Fibroblast of mammary gland (primary cell): ENCODE results near the gene TAF3.

Experiments used
- DNase-seq: peaks from one replicate; pipeline ENCODE4 v3.0.0-alpha.2; 2010; ENCODE audit warnings: low read depth
- H3K4me3 ChIP-seq: 2 replicates; pipeline ENCODE4 v1.5.1; 2011; ENCODE audit warnings: low read depth, mild to moderate bottlenecking, low read length, moderate library complexity; ENCODE audit not compliant: control insufficient read depth
- TF ChIP-seq, protein P1 (sequence below): conservative IDR thresholded peaks from 2 replicates; pipeline ENCODE4 v1.5.1; 2011; ENCODE audit warnings: low read depth, low read length, inconsistent platforms; ENCODE audit not compliant: control insufficient read depth, insufficient read depth

The TAF3 gene

DNA sequence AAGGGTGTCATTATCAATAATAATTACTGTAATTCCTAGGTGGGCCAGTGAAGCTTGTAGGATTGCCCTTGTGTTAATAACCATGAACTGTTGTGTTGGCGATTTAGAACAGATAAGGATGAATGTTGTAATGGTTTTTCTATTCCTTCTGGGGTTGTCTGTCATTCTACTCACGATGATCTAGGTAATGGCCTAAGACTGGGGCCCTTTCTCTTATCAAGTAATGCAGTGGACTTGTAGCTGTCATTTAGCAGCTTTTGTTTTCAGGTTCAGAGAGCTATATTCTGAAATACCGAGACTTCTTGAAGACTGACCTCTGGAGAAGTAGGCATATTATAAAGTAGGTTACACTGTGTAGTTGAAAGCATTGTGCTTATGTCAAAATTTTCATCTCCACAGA is 110.2 kb downstream of the TAF3 start:
- no peak for DNase-seq
- H3K4me3 ChIP-seq: no peak overlapping the region
- TF ChIP-seq, protein P1, sequence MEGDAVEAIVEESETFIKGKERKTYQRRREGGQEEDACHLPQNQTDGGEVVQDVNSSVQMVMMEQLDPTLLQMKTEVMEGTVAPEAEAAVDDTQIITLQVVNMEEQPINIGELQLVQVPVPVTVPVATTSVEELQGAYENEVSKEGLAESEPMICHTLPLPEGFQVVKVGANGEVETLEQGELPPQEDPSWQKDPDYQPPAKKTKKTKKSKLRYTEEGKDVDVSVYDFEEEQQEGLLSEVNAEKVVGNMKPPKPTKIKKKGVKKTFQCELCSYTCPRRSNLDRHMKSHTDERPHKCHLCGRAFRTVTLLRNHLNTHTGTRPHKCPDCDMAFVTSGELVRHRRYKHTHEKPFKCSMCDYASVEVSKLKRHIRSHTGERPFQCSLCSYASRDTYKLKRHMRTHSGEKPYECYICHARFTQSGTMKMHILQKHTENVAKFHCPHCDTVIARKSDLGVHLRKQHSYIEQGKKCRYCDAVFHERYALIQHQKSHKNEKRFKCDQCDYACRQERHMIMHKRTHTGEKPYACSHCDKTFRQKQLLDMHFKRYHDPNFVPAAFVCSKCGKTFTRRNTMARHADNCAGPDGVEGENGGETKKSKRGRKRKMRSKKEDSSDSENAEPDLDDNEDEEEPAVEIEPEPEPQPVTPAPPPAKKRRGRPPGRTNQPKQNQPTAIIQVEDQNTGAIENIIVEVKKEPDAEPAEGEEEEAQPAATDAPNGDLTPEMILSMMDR: no peak

- TF ChIP-seq, protein P1: no peak
- DNase-seq: no peak
- H3K4me3 ChIP-seq: no peak overlapping the region
Observed at GRCh38 chr10:7932301-7933036, 114.2 kb downstream of the TAF3 start.

DNA sequence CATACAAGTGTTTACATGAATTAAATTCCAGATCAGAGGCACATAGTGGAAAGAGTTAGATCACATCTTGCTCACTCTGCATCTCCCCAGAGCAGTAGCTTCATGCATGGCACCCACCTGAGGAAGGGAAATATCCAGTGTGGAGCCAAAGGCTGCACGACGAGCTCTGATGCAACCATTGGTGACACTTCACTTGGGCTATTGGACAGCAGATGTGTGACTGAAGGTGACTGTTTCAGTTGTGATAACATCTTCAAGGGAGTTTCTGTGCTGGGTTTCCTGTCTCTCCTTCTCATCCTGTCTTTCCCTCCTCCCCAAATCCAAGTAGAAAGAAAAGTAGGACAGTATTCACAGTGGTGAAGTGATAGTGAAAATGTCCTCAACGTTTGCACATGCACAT is 115.0 kb downstream of the TAF3 start:
- TF ChIP-seq, protein P1: no peak
- DNase-seq: no peak
- H3K4me3 ChIP-seq: no peak overlapping the region

DNA sequence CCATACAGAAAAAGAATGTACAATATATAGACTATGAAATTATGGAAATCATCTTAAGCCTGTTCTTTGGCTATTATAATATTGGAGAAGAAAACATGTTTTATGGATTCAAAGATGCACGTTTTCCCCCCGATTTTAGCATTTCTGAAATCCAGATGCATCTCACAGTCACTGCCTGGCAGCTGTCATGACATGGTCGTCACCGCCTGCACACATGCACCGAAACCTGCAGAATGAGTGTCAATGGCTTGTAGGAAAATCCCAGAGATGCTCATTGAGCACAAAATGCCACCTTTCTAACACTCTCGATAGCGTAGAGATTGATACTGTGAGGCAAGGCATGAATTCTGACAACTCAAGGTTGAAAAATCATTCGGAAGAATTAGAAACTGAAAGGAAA is 115.5 kb downstream of the TAF3 start:
- no peak for DNase-seq
- no peak overlapping the region for H3K4me3 ChIP-seq
- TF ChIP-seq, protein P1: no peak

DNA sequence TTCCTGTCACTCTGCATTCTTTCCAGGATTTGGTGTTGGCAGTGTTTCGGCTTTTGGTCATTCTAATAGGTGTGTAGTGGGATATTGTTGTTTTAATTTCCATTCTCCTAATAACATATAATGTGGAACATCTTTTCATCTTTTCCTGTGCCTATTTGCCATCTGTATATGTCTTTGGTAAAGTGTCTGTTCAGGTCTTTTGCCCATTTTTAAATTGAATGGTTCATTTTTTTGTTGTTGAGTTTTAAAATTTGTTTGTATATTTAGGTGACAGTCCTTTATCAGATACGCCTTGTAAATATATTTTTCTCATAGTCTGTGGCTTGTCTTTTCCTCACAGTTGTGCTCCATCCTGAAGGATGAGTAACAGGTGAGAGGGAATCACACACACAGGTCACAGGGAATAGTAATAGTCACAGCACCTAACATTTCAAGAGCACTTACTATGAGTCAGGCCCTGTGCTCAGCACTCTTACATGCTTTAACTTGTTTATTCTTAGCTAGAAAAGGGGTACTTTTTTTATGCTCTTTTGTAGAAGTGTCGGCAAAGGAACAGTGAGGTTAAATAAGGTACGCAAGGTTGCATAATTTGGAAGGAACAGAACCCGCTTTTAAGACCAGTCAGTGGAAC is 119.1 kb downstream of the TAF3 start:
- TF ChIP-seq, protein P1: no peak
- H3K4me3 ChIP-seq: no peak overlapping the region
- no peak for DNase-seq

- no peak for DNase-seq
- TF ChIP-seq, protein P1: no peak
- no peak overlapping the region for H3K4me3 ChIP-seq
Observed at GRCh38 chr10:7941576-7941975, 123.3 kb downstream of the TAF3 start.
